HG02759 (cell line): ENCODE data around the gene C2orf42.
"Not testable (repeated sequence)": the region's sequence is repeated elsewhere in the genome, so short reads cannot be mapped to it uniquely, and the experiment has no call there.

ENCODE experiments used
- ATAC-seq: cut with Tn5 transposase; IDR thresholded peaks from one replicate; pipeline ENCODE4 v1.9.1; 2021; ENCODE audit warnings: mild to moderate bottlenecking, moderate library complexity; ENCODE audit not compliant: unreplicated experiment

Gene C2orf42

GRCh38 chr2:70132244-70133126 is 58.3 kb downstream of the C2orf42 start:
- peak; percentile 55 for ATAC-seq

GRCh38 chr2:70131344-70132143 is 59.3 kb downstream of the C2orf42 start:
- not testable (repeated sequence) for ATAC-seq

GRCh38 chr2:70128005-70128404 is 62.8 kb downstream of the C2orf42 start:
- no peak for ATAC-seq

- no peak for ATAC-seq
Observed at GRCh38 chr2:70126413-70126812, 64.4 kb downstream of the C2orf42 start.

GRCh38 chr2:70125498-70125898 is 65.3 kb downstream of the C2orf42 start:
- no peak for ATAC-seq

GRCh38 chr2:70124983-70125480 is 65.8 kb downstream of the C2orf42 start:
- peak; percentile 35 for ATAC-seq

GRCh38 chr2:70123829-70124116 is 67.0 kb downstream of the C2orf42 start:
- no peak for ATAC-seq

GRCh38 chr2:70123051-70123828 is 67.6 kb downstream of the C2orf42 start:
- no peak for ATAC-seq

- ATAC-seq = no peak
Observed at GRCh38 chr2:70122470-70122869, 68.3 kb downstream of the C2orf42 start.

GRCh38 chr2:70121627-70122372 is 69.0 kb downstream of the C2orf42 start:
- ATAC-seq = peak; percentile 5

GRCh38 chr2:70118798-70119454 is 71.9 kb downstream of the C2orf42 start:
- no peak for ATAC-seq

GRCh38 chr2:70116936-70117552 is 73.8 kb downstream of the C2orf42 start:
- ATAC-seq = no peak

GRCh38 chr2:70115646-70116442 is 75.0 kb downstream of the C2orf42 start:
- peak; percentile 62 for ATAC-seq

- ATAC-seq = no peak
Observed at GRCh38 chr2:70113359-70114070, 77.3 kb downstream of the C2orf42 start.

- no peak for ATAC-seq
Observed at GRCh38 chr2:70111752-70112591, 78.8 kb downstream of the C2orf42 start.

- ATAC-seq = not testable (repeated sequence)
Observed at GRCh38 chr2:70110397-70110796, 80.4 kb downstream of the C2orf42 start.

- ATAC-seq = not testable (repeated sequence)
Observed at GRCh38 chr2:70106138-70106537, 84.7 kb downstream of the C2orf42 start.
